Measurements from ENCODE around the gene LILRB3. TPM values are rescaled to one million over a fixed set of nuclear protein-coding genes. Genes with fewer than 3 reads are reported as not detected.
"Not testable (repeated sequence)": the region's sequence is repeated elsewhere in the genome, so short reads cannot be mapped to it uniquely, and the experiment has no call there.

The LILRB3 gene
- total and polyA plus RNA-seq, 2 of the 4 experiments (the other 2 are of a cell fraction) = not detected

DNA sequence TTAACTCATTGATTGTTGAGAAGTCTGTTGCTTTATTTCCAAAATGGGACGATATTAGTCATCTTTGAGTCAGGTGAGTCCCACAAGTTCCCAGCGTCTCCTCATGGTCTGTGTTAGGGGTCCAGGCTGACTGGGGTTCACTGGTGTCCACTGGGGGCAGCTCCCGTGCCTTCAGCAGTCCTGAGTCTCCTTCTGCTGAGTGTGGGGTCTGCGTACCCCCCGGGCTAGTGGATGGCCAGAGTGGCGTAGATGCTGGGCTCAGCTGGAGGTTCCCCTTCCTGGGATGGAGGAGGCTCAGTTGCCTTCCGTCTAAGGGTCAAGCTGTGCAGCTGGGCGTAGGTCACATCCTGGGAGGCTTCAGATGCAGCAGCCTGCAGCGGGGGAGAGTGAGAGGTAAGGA lies 5.9 kb downstream of the LILRB3 start:
- H2AK5ac ChIP-seq (ENCODE audit: low read depth, low read length) = no peak overlapping the region
- no peaks in the 10 kb centered on the region for H3K36me3 ChIP-seq (ENCODE audit: control insufficient read depth, insufficient read depth, low read length)
- H3K56ac ChIP-seq (ENCODE audit: extremely low read depth, insufficient read depth, low read length) = no peak overlapping the region
- H2BK120ac ChIP-seq (ENCODE audit: low read depth, low read length) = no peak overlapping the region
- no peak overlapping the region for H2BK15ac ChIP-seq (ENCODE audit: low read depth, low read length)
- H3K27me3 ChIP-seq (ENCODE audit: control insufficient read depth, insufficient read depth, low read length) = no peaks in the 10 kb centered on the region; the same call in 1 of the 2 replicates
- H4K20me1 ChIP-seq (ENCODE audit: insufficient read depth, low read length) = no peaks in the 10 kb centered on the region
- no peaks in the 10 kb centered on the region for H3K9me3 ChIP-seq (ENCODE audit: control insufficient read depth, insufficient read depth, low read length)
- ChIA-PET POLR2A (ENCODE audit: unreplicated experiment) (no interaction called here), CTCF (no interaction called here)
- intact Hi-C loops (cut with micrococcal nuclease) = no loop called here
- H2BK5ac ChIP-seq (ENCODE audit: low read depth, low read length, poor library complexity, severe bottlenecking) = no peak overlapping the region
- TF ChIP-seq RAD21 (IDR thresholded peaks at IDR 0.05; ENCODE audit: low read length) = no peak
- no peak overlapping the region for H3K18ac ChIP-seq (ENCODE audit: low read depth, low read length)
- H2BK20ac ChIP-seq (ENCODE audit: low read depth, low read length) = no peak overlapping the region
- H3K14ac ChIP-seq (replicated peaks; ENCODE audit: low read depth, low read length) = no peak overlapping the region
- H3K9ac ChIP-seq (ENCODE audit: low read depth, low read length) = no peak overlapping the region
- in situ Hi-C loops (cut with MboI; ENCODE audit: low sequenced_read_pairs) = no loop called here
- no peak overlapping the region for H3K4me3 ChIP-seq (ENCODE audit: insufficient read depth, low read depth, low read length)
- H3K79me1 ChIP-seq (ENCODE audit: low read depth in 1 of 2, low read length in 2 of 2) = no peaks in the 10 kb centered on the region
- H4K91ac ChIP-seq (ENCODE audit: insufficient read depth, low read depth, low read length) = no peak overlapping the region
- dilution Hi-C loops (cut with HindIII; ENCODE audit: low sequenced_read_pairs, unreplicated experiment) = no loop called here
- H4K8ac ChIP-seq (ENCODE audit: low read depth in 2 of 2, low read length in 2 of 2) = no peak overlapping the region
- H3K23ac ChIP-seq (ENCODE audit: low read depth, low read length) = no peak overlapping the region
- H3K27ac ChIP-seq (ENCODE audit: insufficient read depth, low read length) = no peak overlapping the region
- no peak overlapping the region for H3K4ac ChIP-seq (ENCODE audit: low read depth, low read length)
- ATAC-seq (ENCODE audit: low read depth) = no peak
- no peak overlapping the region for H2AK9ac ChIP-seq (replicated peaks; ENCODE audit: low read depth, low read length, poor library complexity)
- H2AFZ ChIP-seq (replicated peaks; ENCODE audit: low read length, poor library complexity) = no peak overlapping the region
- H3K9me1 ChIP-seq (ENCODE audit: insufficient read depth, low read length) = no peaks in the 10 kb centered on the region
- 80% methylated on average over 1 of the region's 9 CpGs; no CpG with 5 or more reads in 1 of the 2 experiments for WGBS, 2 experiments (ENCODE audit: extremely low coverage in 2 of 2, insufficient read length in 1 of 2)
- H4K5ac ChIP-seq (ENCODE audit: low read depth, low read length) = no peak overlapping the region
- no peak for DNase-seq
- no peaks in the 10 kb centered on the region for H3K4me1 ChIP-seq (ENCODE audit: control insufficient read depth, insufficient read depth, low read length)
- no TSS peak for BruUV-seq (replicated peaks)
- no peak overlapping the region for H3K4me2 ChIP-seq (ENCODE audit: low read depth, low read length)

DNA sequence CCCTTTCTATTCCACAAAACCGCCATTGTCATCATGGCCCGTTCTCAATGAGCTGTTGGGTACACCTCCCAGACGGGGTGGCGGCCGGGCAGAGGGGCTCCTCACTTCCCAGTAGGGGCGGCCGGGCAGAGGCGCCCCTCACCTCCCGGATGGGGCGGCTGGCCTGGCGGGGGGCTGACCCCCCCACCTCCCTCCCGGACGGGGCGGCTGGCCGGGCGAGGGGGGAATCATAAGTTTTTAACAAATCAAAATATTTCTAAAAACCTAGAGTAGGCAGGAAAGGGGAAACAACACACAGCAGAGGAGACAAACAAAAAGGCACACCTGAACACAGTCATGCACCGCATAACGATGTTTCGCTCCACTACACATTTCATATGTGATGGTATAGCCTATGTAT lies 8.1 kb downstream of the LILRB3 start:
- H4K8ac ChIP-seq (ENCODE audit: low read depth in 2 of 2, low read length in 2 of 2); H2BK15ac ChIP-seq (ENCODE audit: low read depth, low read length); H3K23ac ChIP-seq (ENCODE audit: low read depth, low read length); intact Hi-C loops (cut with micrococcal nuclease); H3K14ac ChIP-seq (replicated peaks; ENCODE audit: low read depth, low read length); in situ Hi-C loops (cut with MboI; ENCODE audit: low sequenced_read_pairs); H4K91ac ChIP-seq (ENCODE audit: insufficient read depth, low read depth, low read length); POLR2A ChIA-PET (ENCODE audit: unreplicated experiment); H3K36me3 ChIP-seq (ENCODE audit: control insufficient read depth, insufficient read depth, low read length); H3K9me3 ChIP-seq (ENCODE audit: control insufficient read depth, insufficient read depth, low read length); H3K4me2 ChIP-seq (ENCODE audit: low read depth, low read length); CTCF ChIA-PET; H3K27ac ChIP-seq (ENCODE audit: insufficient read depth, low read length); H2BK5ac ChIP-seq (ENCODE audit: low read depth, low read length, poor library complexity, severe bottlenecking); dilution Hi-C loops (cut with HindIII; ENCODE audit: low sequenced_read_pairs, unreplicated experiment); DNase-seq; H2AK9ac ChIP-seq (replicated peaks; ENCODE audit: low read depth, low read length, poor library complexity); H3K56ac ChIP-seq (ENCODE audit: extremely low read depth, insufficient read depth, low read length); H2AFZ ChIP-seq (replicated peaks; ENCODE audit: low read length, poor library complexity); H3K4me1 ChIP-seq (ENCODE audit: control insufficient read depth, insufficient read depth, low read length); H4K5ac ChIP-seq (ENCODE audit: low read depth, low read length); H3K27me3 ChIP-seq (ENCODE audit: control insufficient read depth, insufficient read depth, low read length); H3K4me3 ChIP-seq (ENCODE audit: insufficient read depth, low read depth, low read length); BruUV-seq (replicated peaks); H3K18ac ChIP-seq (ENCODE audit: low read depth, low read length); H2BK120ac ChIP-seq (ENCODE audit: low read depth, low read length); H2BK20ac ChIP-seq (ENCODE audit: low read depth, low read length); H3K4ac ChIP-seq (ENCODE audit: low read depth, low read length); ATAC-seq (ENCODE audit: low read depth); H3K9ac ChIP-seq (ENCODE audit: low read depth, low read length); H2AK5ac ChIP-seq (ENCODE audit: low read depth, low read length): not testable (repeated sequence)
- Histone ChIP-seq H3K9me1 (ENCODE audit: insufficient read depth, low read length) (peaks cover 10% of the 10 kb centered on the region), H3K79me1 (ENCODE audit: low read depth in 1 of 2, low read length in 2 of 2) (peaks cover 0 to 13% of the 10 kb centered on the region in 2 experiments; a peak in 2 of 4 replicates), H4K20me1 (ENCODE audit: insufficient read depth, low read length) (peaks cover 15% of the 10 kb centered on the region)
- no CpG with 5 or more reads among the region's 19 CpGs for WGBS, 2 experiments (ENCODE audit: extremely low coverage in 2 of 2, insufficient read length in 1 of 2)
